OCI-LY1 (cell line): ENCODE measurements around the gene AP3D1.

ENCODE experiments used
- H2AFZ ChIP-seq: fragments of 200-600 bp; sonication (generic), shearing (Covaris generic); 2 replicates; pipeline ENCODE4 v1.6.0; 2014; ENCODE audit warnings: antibody characterized with exemption, mild to moderate bottlenecking, low read length
- H3F3A ChIP-seq: fragments of 200-600 bp; sonication (generic), shearing (Covaris generic); 2 replicates; pipeline ENCODE4 v1.6.0; 2014; ENCODE audit warnings: mild to moderate bottlenecking, antibody characterized with exemption, low read length, moderate library complexity; ENCODE audit not compliant: insufficient read depth
- H3K27ac ChIP-seq: fragments of 200-600 bp; sonication (generic); 2 replicates; pipeline ENCODE4 v1.5.1; 2014; ENCODE audit warnings: low read length, mixed run types, mild to moderate bottlenecking, low read depth; ENCODE audit not compliant: poor library complexity, severe bottlenecking
- H3K27me3 ChIP-seq: fragments of 200-600 bp; sonication (generic); 2 replicates; pipeline ENCODE4 v1.6.0; 2014; ENCODE audit warnings: antibody characterized with exemption, mild to moderate bottlenecking, low read length, moderate library complexity; ENCODE audit not compliant: insufficient read depth
- H3K36me3 ChIP-seq: fragments of 200-600 bp; sonication (generic); 2 replicates; pipeline ENCODE4 v1.6.1; 2014; ENCODE audit warnings: mild to moderate bottlenecking, antibody characterized with exemption, low read length, moderate library complexity, mixed read lengths; ENCODE audit not compliant: insufficient read depth
- H3K4me1 ChIP-seq: fragments of 200-600 bp; sonication (generic); 2 replicates; pipeline ENCODE4 v1.5.1; 2014; ENCODE audit warnings: mild to moderate bottlenecking, low read length, moderate library complexity; ENCODE audit not compliant: insufficient read depth, severe bottlenecking
- H3K4me2 ChIP-seq: fragments of 200-600 bp; sonication (generic), shearing (Covaris generic); 2 replicates; pipeline ENCODE4 v1.6.1; 2014; ENCODE audit warnings: low read length
- H3K4me3 ChIP-seq: fragments of 200-600 bp; sonication (generic); 2 replicates; pipeline ENCODE4 v1.5.1; 2014; ENCODE audit warnings: low read length, low read depth, mild to moderate bottlenecking, mixed read lengths; ENCODE audit not compliant: poor library complexity, severe bottlenecking
- H3K79me2 ChIP-seq: fragments of 200-600 bp; shearing (Covaris generic); 2 replicates; pipeline ENCODE4 v1.6.1; 2016; ENCODE audit warnings: mixed run types, low read length, mixed read lengths; ENCODE audit not compliant: insufficient read depth
- H3K9ac ChIP-seq: fragments of 200-600 bp; sonication (generic), shearing (Covaris generic); 2 replicates; pipeline ENCODE4 v1.6.1; 2014; ENCODE audit warnings: mild to moderate bottlenecking, low read length, mixed read lengths
- H3K9me2 ChIP-seq: fragments of 200-600 bp; sonication (generic), shearing (Covaris generic); 2 replicates; pipeline ENCODE4 v1.6.1; 2014; ENCODE audit warnings: low read depth, mild to moderate bottlenecking, low read length, mixed read lengths
- H3K9me3 ChIP-seq: fragments of 200-600 bp; shearing (Covaris generic); 2 replicates; pipeline ENCODE4 v1.6.1; 2014; ENCODE audit warnings: low read length, mixed read lengths
- H4K20me1 ChIP-seq: fragments of 200-600 bp; sonication (generic), shearing (Covaris generic); 2 replicates; pipeline ENCODE4 v1.6.0; 2016; ENCODE audit warnings: mild to moderate bottlenecking, low read length; ENCODE audit not compliant: insufficient read depth
- EZH2 ChIP-seq: fragments of 200-600 bp; sonication (generic), shearing (Covaris generic); IDR thresholded peaks from 2 replicates; pipeline ENCODE4 v1.8.0; 2017; ENCODE audit warnings: borderline replicate concordance, mixed run types, mild to moderate bottlenecking, antibody characterized with exemption, low read length, moderate library complexity, mixed read lengths
- TF ChIP-seq, protein P1 (sequence below): fragments of 200-600 bp; sonication (generic), shearing (Covaris generic); IDR thresholded peaks from 2 replicates; pipeline ENCODE4 v1.5.1; 2017; ENCODE audit warnings: mild to moderate bottlenecking, antibody characterized with exemption, low read length, moderate library complexity, mixed read lengths

AP3D1 gene

DNA sequence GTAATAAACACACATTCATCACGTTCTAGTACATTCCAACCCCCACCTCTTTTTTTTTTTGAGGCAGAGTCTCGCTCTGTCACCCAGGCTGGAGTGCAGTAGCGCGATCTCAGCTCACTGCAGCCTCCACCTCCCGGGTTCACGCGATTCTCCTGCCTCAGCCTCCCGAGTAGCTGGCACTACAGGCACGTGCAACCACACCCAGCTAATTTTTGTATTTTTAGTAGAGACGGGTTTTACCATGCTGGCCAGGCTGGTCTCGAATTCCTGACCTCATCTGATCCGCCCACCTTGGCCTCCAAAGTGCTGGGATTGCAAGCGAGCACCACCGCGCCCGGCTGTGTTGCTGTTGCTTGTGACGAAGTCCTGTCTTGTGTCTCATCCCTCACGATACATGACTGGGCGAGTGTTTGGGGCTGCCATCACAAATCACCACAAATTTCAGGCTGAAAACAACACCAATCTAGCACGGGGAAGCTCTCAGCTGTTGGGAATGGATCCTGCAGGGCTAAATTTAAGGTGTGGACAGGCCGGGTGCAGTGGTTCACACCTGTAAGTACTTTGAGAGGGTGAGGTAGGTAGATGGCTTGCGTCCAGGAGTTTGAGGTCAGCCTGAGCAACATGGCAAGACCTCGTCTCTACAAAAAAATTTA lies 70.9 kb downstream of the AP3D1 start:
- Histone ChIP-seq H3K36me3 (peaks cover 44% of the 10 kb centered on the region), H3K27me3 (no peaks in the 10 kb centered on the region), H3K9me3 (no peaks in the 10 kb centered on the region), H3K4me2 (no peak overlapping the region; the same call in 1 of the 2 replicates), H3K9me2 (no peaks in the 10 kb centered on the region), H2AFZ (no peak overlapping the region), H3K79me2 (peaks cover 5% of the 10 kb centered on the region; the same call in 1 of the 2 replicates), H3F3A (no peaks in the 10 kb centered on the region), H3K4me3 (no peak overlapping the region), H3K9ac (no peak overlapping the region; the same call in 1 of the 2 replicates), H3K4me1 (peaks cover 80% of the 10 kb centered on the region), H3K27ac (peak overlapping the region; percentile 73), H4K20me1 (no peaks in the 10 kb centered on the region)
- TF ChIP-seq, protein P1, sequence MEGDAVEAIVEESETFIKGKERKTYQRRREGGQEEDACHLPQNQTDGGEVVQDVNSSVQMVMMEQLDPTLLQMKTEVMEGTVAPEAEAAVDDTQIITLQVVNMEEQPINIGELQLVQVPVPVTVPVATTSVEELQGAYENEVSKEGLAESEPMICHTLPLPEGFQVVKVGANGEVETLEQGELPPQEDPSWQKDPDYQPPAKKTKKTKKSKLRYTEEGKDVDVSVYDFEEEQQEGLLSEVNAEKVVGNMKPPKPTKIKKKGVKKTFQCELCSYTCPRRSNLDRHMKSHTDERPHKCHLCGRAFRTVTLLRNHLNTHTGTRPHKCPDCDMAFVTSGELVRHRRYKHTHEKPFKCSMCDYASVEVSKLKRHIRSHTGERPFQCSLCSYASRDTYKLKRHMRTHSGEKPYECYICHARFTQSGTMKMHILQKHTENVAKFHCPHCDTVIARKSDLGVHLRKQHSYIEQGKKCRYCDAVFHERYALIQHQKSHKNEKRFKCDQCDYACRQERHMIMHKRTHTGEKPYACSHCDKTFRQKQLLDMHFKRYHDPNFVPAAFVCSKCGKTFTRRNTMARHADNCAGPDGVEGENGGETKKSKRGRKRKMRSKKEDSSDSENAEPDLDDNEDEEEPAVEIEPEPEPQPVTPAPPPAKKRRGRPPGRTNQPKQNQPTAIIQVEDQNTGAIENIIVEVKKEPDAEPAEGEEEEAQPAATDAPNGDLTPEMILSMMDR, result no peak
- TF ChIP-seq EZH2, result no peak

DNA sequence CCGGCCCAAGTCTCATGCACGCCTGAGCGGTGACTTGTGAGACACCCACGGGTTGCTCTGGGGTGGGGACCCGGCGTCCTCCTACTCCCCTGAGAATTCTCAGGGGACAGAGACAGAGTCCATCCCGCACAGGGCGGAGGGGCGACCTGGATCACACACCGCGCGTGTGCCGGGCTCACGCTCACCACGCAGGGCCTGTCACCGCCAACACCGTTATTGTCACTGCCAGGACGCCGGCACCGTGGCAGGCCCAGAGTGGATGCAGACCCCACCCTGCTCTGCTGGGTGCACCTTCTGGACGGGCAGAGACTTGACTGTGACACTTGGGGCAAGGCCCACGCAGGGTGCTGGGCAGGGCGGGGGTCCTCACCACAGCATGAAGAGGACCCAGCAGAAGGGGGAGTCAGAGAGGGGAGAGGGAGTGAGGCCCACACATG lies 71.5 kb downstream of the AP3D1 start:
- no peak overlapping the region for H2AFZ ChIP-seq
- TF ChIP-seq EZH2, result no peak
- peaks cover 50% of the 10 kb centered on the region for H3K36me3 ChIP-seq
- H3K4me2 ChIP-seq, result no peak overlapping the region; the same call in 1 of the 2 replicates
- peaks cover 5% of the 10 kb centered on the region; the same call in 1 of the 2 replicates for H3K79me2 ChIP-seq
- H3K27ac ChIP-seq, result peak overlapping the region; percentile 73
- H3K4me3 ChIP-seq, result no peak overlapping the region
- H3K9me2 ChIP-seq, result no peaks in the 10 kb centered on the region
- H3F3A ChIP-seq, result no peaks in the 10 kb centered on the region
- no peaks in the 10 kb centered on the region for H4K20me1 ChIP-seq
- no peaks in the 10 kb centered on the region for H3K9me3 ChIP-seq
- H3K9ac ChIP-seq, result no peak overlapping the region
- peaks cover 80% of the 10 kb centered on the region for H3K4me1 ChIP-seq
- no peaks in the 10 kb centered on the region for H3K27me3 ChIP-seq

DNA sequence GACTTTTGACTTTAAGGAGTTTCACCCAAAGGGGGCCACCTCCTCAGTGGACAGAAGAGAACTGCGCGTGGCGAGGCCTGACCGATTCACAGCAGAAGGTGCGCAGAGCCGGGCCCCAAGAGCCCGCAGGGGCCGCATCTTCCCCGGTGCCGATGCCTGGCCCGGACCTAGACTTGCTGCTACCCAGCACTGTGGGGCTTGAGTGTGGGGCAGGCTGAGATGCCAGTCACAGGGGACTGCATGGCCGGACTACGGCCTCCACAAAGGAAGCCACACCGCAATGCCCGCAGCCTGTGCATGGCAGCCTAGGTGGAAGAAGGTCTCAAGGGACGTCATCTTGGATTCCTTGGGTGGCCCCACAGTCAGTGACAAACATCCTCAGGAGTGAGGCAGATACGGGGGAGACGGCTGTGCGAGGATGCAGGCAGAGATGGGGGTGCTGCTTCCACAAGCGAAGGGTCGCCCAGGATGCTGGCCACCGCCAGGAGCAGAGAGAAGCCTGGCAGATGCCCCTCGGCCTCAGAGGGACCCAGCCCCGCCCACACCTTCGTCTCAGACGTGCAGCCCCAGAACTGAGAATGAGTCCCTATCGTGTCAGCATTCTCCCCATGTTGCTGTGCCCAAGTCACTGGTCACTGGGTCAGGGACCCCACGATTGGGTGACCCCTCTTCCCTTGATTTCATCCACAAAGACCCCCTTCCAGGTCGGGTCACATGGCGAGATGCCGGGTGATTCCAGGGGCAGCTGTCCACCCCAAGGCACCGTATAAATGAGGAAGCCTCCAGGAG lies 72.1 kb downstream of the AP3D1 start:
- H3K9me2 ChIP-seq, result no peaks in the 10 kb centered on the region
- no peak overlapping the region for H2AFZ ChIP-seq
- peaks cover 5% of the 10 kb centered on the region; the same call in 1 of the 2 replicates for H3K79me2 ChIP-seq
- H3K27me3 ChIP-seq, result no peaks in the 10 kb centered on the region
- H3K4me1 ChIP-seq, result peaks cover 83% of the 10 kb centered on the region
- peaks cover 51% of the 10 kb centered on the region for H3K36me3 ChIP-seq
- H4K20me1 ChIP-seq, result no peaks in the 10 kb centered on the region
- TF ChIP-seq, protein P1, result no peak
- no peak for TF ChIP-seq EZH2
- no peak overlapping the region for H3K4me3 ChIP-seq
- H3K9ac ChIP-seq, result no peak overlapping the region
- H3K4me2 ChIP-seq, result no peak overlapping the region
- no peaks in the 10 kb centered on the region for H3K9me3 ChIP-seq
- H3F3A ChIP-seq, result no peaks in the 10 kb centered on the region
- peak overlapping the region; percentile 73 for H3K27ac ChIP-seq
